HT1080 (cell line): ENCODE data around the gene NUBP1. TPM values are rescaled to one million over a fixed set of nuclear protein-coding genes. Genes with fewer than 3 reads are reported as not detected.

Experiments
- DNase-seq: peaks from one replicate; pipeline ENCODE4 v3.0.0-alpha.2; 2015; ENCODE audit warnings: low read depth
- small RNA-seq: library from RNA; depleted of rRNA; stranded (forward); fragments of <200 nt; gene quantifications from one replicate; pipeline ENCODE3, GENCODE V24; 2014
- total RNA-seq: library from RNA; depleted of rRNA; stranded (reverse); fragments of >200 nt; shearing (Covaris generic); gene quantifications from 2 replicates; pipeline ENCODE4 v1.2.3, GENCODE V29; 2014; rRNA removed

NUBP1 gene
- total RNA-seq, 1 experiment from 2014 or later, result 61.4 TPM

GRCh38 chr16:10805334-10805733 lies 61.7 kb downstream of the NUBP1 start:
- DNase-seq, result no peak

DNA sequence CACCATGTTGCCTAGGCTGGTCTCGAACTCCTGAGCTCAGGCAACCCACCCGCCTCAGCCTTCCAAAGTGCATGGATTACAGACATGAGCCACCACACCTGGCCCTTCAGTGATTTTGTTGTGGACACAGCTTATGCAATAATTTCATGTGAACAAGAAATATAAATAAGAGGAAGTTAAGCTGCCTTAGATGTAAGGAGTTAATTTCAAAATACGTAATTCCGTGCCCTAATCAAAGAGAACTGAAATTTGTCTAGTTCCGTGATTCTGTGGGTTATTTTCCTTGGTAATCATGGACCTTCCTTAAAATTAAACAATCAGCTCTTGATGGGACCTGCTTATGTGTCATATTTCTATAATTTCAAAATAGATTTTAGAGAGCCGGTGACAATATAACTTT lies 63.1 kb downstream of the NUBP1 start:
- no peak for DNase-seq

DNA sequence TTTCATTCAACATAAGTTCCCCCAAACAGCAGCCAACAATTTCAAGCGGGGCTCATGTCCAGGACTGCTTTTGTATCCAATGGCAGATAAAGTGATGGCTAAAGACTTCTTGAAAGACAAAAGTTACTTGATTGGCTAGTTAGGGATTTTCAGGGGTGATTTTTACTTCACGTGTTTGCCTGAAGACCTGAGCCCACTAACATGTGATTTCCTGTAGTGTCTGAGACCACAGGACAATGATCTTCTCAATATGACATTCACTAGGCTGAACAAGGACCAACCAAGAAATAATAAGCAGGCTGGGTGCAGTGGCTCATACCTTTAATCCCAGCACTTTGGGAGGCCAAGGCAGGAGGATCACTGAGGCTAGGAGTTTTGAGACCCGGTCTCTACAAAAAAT lies 64.6 kb downstream of the NUBP1 start:
- DNase-seq, result no peak

DNA sequence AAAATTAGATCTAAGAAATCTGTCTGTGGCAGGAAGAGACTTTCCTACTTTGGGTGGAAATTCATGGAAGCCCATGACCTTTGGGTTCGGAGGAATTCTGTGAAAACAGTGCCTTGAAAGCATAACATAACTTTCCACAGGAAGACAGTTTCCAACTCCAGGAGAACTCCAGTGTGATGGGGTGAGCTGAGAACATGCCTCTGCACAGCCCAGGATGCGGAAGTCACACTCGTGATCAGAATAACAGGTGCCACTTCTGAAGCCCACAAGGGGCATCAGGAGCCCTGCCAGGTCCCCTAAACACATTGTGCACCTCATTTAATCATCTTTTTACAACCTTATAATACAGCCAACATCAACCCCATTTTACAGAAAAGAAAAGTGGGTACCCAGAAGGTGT lies 65.2 kb downstream of the NUBP1 start:
- no peak for DNase-seq

GRCh38 chr16:10809706-10810105 lies 66.1 kb downstream of the NUBP1 start:
- DNase-seq, result no peak

DNA sequence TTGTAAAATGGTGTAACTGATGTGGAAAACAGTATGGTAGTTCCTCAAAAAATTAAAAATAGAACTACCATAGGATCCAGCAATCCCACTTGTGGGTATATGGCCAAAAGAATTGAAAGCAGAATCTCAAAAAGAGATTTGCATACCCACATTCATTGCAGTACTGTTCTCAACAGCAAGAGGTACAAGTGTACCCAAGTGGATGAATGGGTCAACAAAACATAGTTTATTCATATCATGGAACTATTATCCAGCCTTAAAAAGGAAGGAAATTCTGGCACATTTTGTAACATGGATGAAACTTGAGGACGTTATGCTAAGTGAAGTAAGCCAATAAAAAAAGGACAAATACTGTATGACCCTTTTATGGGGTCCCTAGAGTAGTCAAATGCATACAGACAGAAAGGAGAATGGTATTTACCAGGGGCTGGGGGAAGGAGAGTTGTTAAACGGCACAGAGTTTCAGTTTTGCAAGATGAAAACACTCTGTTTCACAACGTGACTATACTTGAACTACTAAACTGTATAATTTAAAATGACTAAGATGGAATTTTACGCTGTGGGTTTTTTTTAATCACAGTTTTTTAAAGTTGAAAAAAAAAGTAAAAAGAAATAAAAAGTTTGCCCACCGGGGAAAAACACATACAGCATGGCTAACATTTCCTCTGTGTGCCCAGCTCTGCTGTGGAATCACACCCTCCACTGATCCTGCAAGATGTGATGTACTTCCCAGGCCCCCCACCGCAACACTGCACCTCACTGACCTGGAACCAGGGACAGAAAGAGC lies 68.9 kb downstream of the NUBP1 start:
- DNase-seq, result no peak

- no peak for DNase-seq
These were observed 69.4 kb downstream of the NUBP1 start for GRCh38 chr16:10813099-10813455.

GRCh38 chr16:10817514-10817913 lies 73.9 kb downstream of the NUBP1 start:
- no peak for DNase-seq

GRCh38 chr16:10817963-10818941 lies 74.6 kb downstream of the NUBP1 start, which contains the start of gene TVP23A:
Gene TVP23A, minus strand, starts transcription at chr16:10818794. Its CDS starts 301 bp downstream, at chr16:10818493.
- no peak for DNase-seq

Small RNAs within 50 kb of the gene (small RNA-seq; reads per million reads assigned to genes)
- gene MTND4LP24, result not detected
- not detected for gene MTND6P33

Other genes starting within 250 kb of the NUBP1 start
- gene EMP2, start 163.2 kb upstream of the NUBP1 start, total RNA-seq, result 11.2 and 12.3 TPM in 2 replicates
- gene TEKT5, start 48.9 kb upstream of the NUBP1 start, total RNA-seq, result 0.11 TPM in 1 of 2 replicates, not detected in the other
- not detected in 2 replicates for gene TVP23A, start 75.0 kb downstream of the NUBP1 start, total RNA-seq
- gene CIITA, start 133.4 kb downstream of the NUBP1 start, total RNA-seq, result 0.30 and 0.55 TPM in 2 replicates
- 44.4 and 50.1 TPM in 2 replicates for gene DEXI, start 198.6 kb downstream of the NUBP1 start, total RNA-seq
- 12.5 and 12.9 TPM in 2 replicates for gene CLEC16A, start 200.7 kb downstream of the NUBP1 start, total RNA-seq